IMR-90 (cell line): ENCODE measurements around the gene PLEKHO2. TPM values are rescaled to one million over a fixed set of nuclear protein-coding genes. Genes with fewer than 3 reads are reported as not detected.
A peak's percentile ranks its signal among the peaks of the same experiment; 100 is the strongest.

ENCODE experiments used
- ATAC-seq: fragments of 200-7000 bp; cut with Tn5 transposase; 2 replicates; pipeline ENCODE4 v1.9.1; 2020; ENCODE audit warnings: low read depth, mild to moderate bottlenecking, moderate library complexity
- Bru-seq: library from RNA; stranded (reverse); fragments of 400-500 nt; gene quantifications from one replicate; lab custom pipeline; 2021; lab: Mats Ljungman, UMichigan
- BruChase-seq, 2 experiments: library from RNA; stranded (reverse); fragments of 400-500 nt; gene quantifications; one replicate each; lab custom pipeline; 2021; lab: Mats Ljungman, UMichigan
- BruUV-seq: library from RNA; stranded (reverse); fragments of 400-500 nt; replicated peaks from 2 replicates; lab custom pipeline; 2021; lab: Mats Ljungman, UMichigan
- CTCF ChIA-PET: fragments of 300-600 bp; formaldehyde crosslinking; extraction: SDS; loops from one replicate; lab custom pipeline; 2021; ENCODE audit warnings: antibody characterized with exemption; lab: Yijun Ruan, JAX
- POLR2A ChIA-PET: fragments of 300-600 bp; sonication (Branson Sonifier 250); formaldehyde crosslinking; loops from one replicate; lab custom pipeline; 2022; ENCODE audit warnings: antibody characterized with exemption; ENCODE audit not compliant: unreplicated experiment; lab: Charles Lee
- DNase-seq: peaks from one replicate; pipeline ENCODE4 v3.0.0; 2013
- H2AFZ ChIP-seq: replicated peaks from 2 replicates; pipeline ENCODE3; 2013; ENCODE audit warnings: low read length, mild to moderate bottlenecking; ENCODE audit not compliant: poor library complexity
- H2AK5ac ChIP-seq: 2 replicates; pipeline ENCODE4 v1.6.1; 2013; ENCODE audit warnings: low read depth, low read length, inconsistent platforms
- H2AK9ac ChIP-seq: replicated peaks from 2 replicates; pipeline ENCODE3; 2013; ENCODE audit warnings: mild to moderate bottlenecking, low read depth, low read length, moderate library complexity; ENCODE audit not compliant: poor library complexity
- H2BK120ac ChIP-seq: 2 replicates; pipeline ENCODE4 v1.6.1; 2013; ENCODE audit warnings: low read depth, low read length, inconsistent platforms
- H2BK15ac ChIP-seq: 3 replicates; pipeline ENCODE4 v1.6.1; 2013; ENCODE audit warnings: low read depth, low read length, inconsistent platforms
- H2BK20ac ChIP-seq: 2 replicates; pipeline ENCODE4 v1.6.1; 2013; ENCODE audit warnings: low read depth, mild to moderate bottlenecking, inconsistent platforms, low read length, moderate library complexity
- H2BK5ac ChIP-seq: 2 replicates; pipeline ENCODE4 v1.6.1; 2013; ENCODE audit warnings: mild to moderate bottlenecking, low read depth, low read length, inconsistent platforms; ENCODE audit not compliant: poor library complexity, severe bottlenecking
- H3K14ac ChIP-seq: replicated peaks from 2 replicates; pipeline ENCODE4 v1.6.1; 2013; ENCODE audit warnings: low read depth, low read length, inconsistent platforms
- H3K18ac ChIP-seq: 2 replicates; pipeline ENCODE4 v1.6.1; 2013; ENCODE audit warnings: low read depth, low read length, control low read depth
- H3K23ac ChIP-seq: 2 replicates; pipeline ENCODE4 v1.6.1; 2013; ENCODE audit warnings: low read depth, low read length, inconsistent platforms
- H3K27ac ChIP-seq: 2 replicates; pipeline ENCODE4 v1.5.1; 2013; ENCODE audit warnings: mild to moderate bottlenecking, control low read depth, low read length; ENCODE audit not compliant: insufficient read depth
- H3K27me3 ChIP-seq: 2 replicates; pipeline ENCODE4 v1.6.1; 2013; ENCODE audit warnings: low read length; ENCODE audit not compliant: control insufficient read depth, insufficient read depth
- H3K36me3 ChIP-seq: 2 replicates; pipeline ENCODE4 v1.6.1; 2013; ENCODE audit warnings: low read length, mixed read lengths; ENCODE audit not compliant: control insufficient read depth, insufficient read depth
- H3K4ac ChIP-seq: 2 replicates; pipeline ENCODE4 v1.6.1; 2013; ENCODE audit warnings: low read depth, low read length, inconsistent platforms
- H3K4me1 ChIP-seq: 2 replicates; pipeline ENCODE4 v1.6.1; 2013; ENCODE audit warnings: low read length, mixed read lengths; ENCODE audit not compliant: control insufficient read depth, insufficient read depth
- H3K4me2 ChIP-seq: 2 replicates; pipeline ENCODE4 v1.6.1; 2013; ENCODE audit warnings: low read depth, mild to moderate bottlenecking, control low read depth, low read length, moderate library complexity
- H3K4me3 ChIP-seq: 2 replicates; pipeline ENCODE4 v1.5.1; 2013; ENCODE audit warnings: low read depth, mild to moderate bottlenecking, control low read depth, low read length, moderate library complexity; ENCODE audit not compliant: insufficient read depth
- H3K56ac ChIP-seq: 2 replicates; pipeline ENCODE4 v1.6.1; 2013; ENCODE audit warnings: low read length, inconsistent platforms; ENCODE audit not compliant: insufficient read depth; ENCODE audit errors: extremely low read depth
- H3K79me1 ChIP-seq, 2 experiments: 2 replicates each; pipeline ENCODE4 v1.6.1; 2013; ENCODE audit warnings: low read length in 2 of 2, inconsistent platforms in 1 of 2, low read depth in 1 of 2
- H3K9ac ChIP-seq: 2 replicates; pipeline ENCODE4 v1.6.1; 2013; ENCODE audit warnings: low read depth, low read length, control low read depth
- H3K9me1 ChIP-seq: 2 replicates; pipeline ENCODE4 v1.6.1; 2013; ENCODE audit warnings: low read length, inconsistent platforms; ENCODE audit not compliant: insufficient read depth
- H3K9me3 ChIP-seq: 2 replicates; pipeline ENCODE4 v1.6.1; 2013; ENCODE audit warnings: low read length; ENCODE audit not compliant: control insufficient read depth, insufficient read depth
- H4K20me1 ChIP-seq: 2 replicates; pipeline ENCODE4 v1.6.1; 2013; ENCODE audit warnings: low read length, inconsistent platforms; ENCODE audit not compliant: insufficient read depth
- H4K5ac ChIP-seq: 2 replicates; pipeline ENCODE4 v1.6.1; 2013; ENCODE audit warnings: mild to moderate bottlenecking, low read depth, low read length, control low read depth
- H4K8ac ChIP-seq, 2 experiments: 2 replicates each; pipeline ENCODE4 v1.6.1; 2013; ENCODE audit warnings: low read depth in 2 of 2, low read length in 2 of 2, control low read depth in 1 of 2, inconsistent platforms in 1 of 2
- H4K91ac ChIP-seq: 2 replicates; pipeline ENCODE4 v1.6.1; 2013; ENCODE audit warnings: low read depth, low read length, inconsistent platforms; ENCODE audit not compliant: insufficient read depth
- CEBPB ChIP-seq: IDR thresholded peaks from 2 replicates; pipeline ENCODE4 v1.6.1; 2012; ENCODE audit warnings: low read depth, low read length, improper control_type of control experiment
- CTCF ChIP-seq: conservative IDR thresholded peaks from 2 replicates; pipeline ENCODE4 v1.5.1; 2012; ENCODE audit warnings: mild to moderate bottlenecking, low read depth, low read length, improper control_type of control experiment
- FOS ChIP-seq: fragments of 150-350 bp; IDR thresholded peaks from 2 replicates; pipeline ENCODE4 v1.6.1; 2016; ENCODE audit warnings: low read depth, low read length
- MAFK ChIP-seq: IDR thresholded peaks from 2 replicates; pipeline ENCODE4 v1.6.1; 2012; ENCODE audit warnings: low read depth, low read length, improper control_type of control experiment
- MAZ ChIP-seq: IDR thresholded peaks from 2 replicates; pipeline ENCODE4 v1.6.1; 2012; ENCODE audit warnings: low read depth, mild to moderate bottlenecking, low read length, improper control_type of control experiment, moderate library complexity, borderline replicate concordance
- MXI1 ChIP-seq: IDR thresholded peaks from 2 replicates; pipeline ENCODE4 v1.6.1; 2012; ENCODE audit warnings: low read depth, mild to moderate bottlenecking, low read length, moderate library complexity, borderline replicate concordance
- NFE2L2 ChIP-seq: fragments of 150-350 bp; IDR thresholded peaks from 2 replicates; pipeline ENCODE4 v1.6.1; 2016; ENCODE audit warnings: low read depth, mild to moderate bottlenecking, low read length
- POLR2A ChIP-seq: IDR thresholded peaks from 2 replicates; pipeline ENCODE4 v1.6.1; 2012; ENCODE audit warnings: mild to moderate bottlenecking, low read depth, low read length
- RAD21 ChIP-seq: IDR thresholded peaks from 2 replicates; pipeline ENCODE4 v1.6.1; 2012; ENCODE audit warnings: low read length, improper control_type of control experiment
- RCOR1 ChIP-seq: IDR thresholded peaks from 2 replicates; pipeline ENCODE4 v1.6.1; 2012; ENCODE audit warnings: mild to moderate bottlenecking, low read length, improper control_type of control experiment; ENCODE audit not compliant: insufficient replicate concordance
- USF2 ChIP-seq: fragments of 150-350 bp; IDR thresholded peaks from 2 replicates; pipeline ENCODE4 v1.6.1; 2017; ENCODE audit warnings: mild to moderate bottlenecking, antibody characterized with exemption, low read length, low read depth
- WGBS, 2 experiments: methylation state at CpG; one replicate each; pipeline versions ENCODE4 v1.1.5 to v1.1.7; 2013; ENCODE audit warnings: missing lambda C conversion rate in 2 of 2; ENCODE audit not compliant: insufficient read length in 1 of 2; ENCODE audit errors: extremely low coverage in 2 of 2; 5-methylcytosine and 5-hydroxymethylcytosine counted together
- dilution Hi-C: fragments of 300-500 bp; cut with HindIII; formaldehyde crosslinking; loops from one replicate; pipeline ENCODE4 v1.14.3; 2018; ENCODE audit warnings: low sequenced_read_pairs; ENCODE audit not compliant: unreplicated experiment
- in situ Hi-C: fragments of 300-500 bp; cut with MboI; formaldehyde crosslinking; loops from 3 replicates; pipeline ENCODE4 v1.14.3; 2019; ENCODE audit warnings: low sequenced_read_pairs, inconsistent platforms, mixed read lengths
- intact Hi-C: fragments of 100-400 bp; cut with micrococcal nuclease; formaldehyde crosslinking; loops from 2 replicates; pipeline ENCODE4 v1.10.0; 2022
- long read RNA-seq: library from polyadenylated mRNA; unstranded; transcript quantifications from one replicate; pipeline ENCODE4 v2.0.0, GENCODE V29; 2021; ENCODE audit not compliant: unreplicated experiment
- polyA plus RNA-seq, 3 experiments: library from polyadenylated mRNA; depleted of rRNA; stranded (reverse); fragments of >200 nt; gene quantifications; 2 replicates each; pipeline ENCODE4 v1.2.3, GENCODE V29; 2012; ENCODE audit warnings: low replicate concordance in 1 of 3
- total RNA-seq: library from RNA; depleted of rRNA; stranded (reverse); fragments of >200 nt; gene quantifications from 2 replicates; pipeline ENCODE4 v1.2.3, GENCODE V29; 2012; rRNA removed

PLEKHO2 gene
- total RNA-seq, result 18.6 and 19.0 TPM in 2 replicates
- 22.5 and 24.6 TPM in 2 replicates for polyA plus RNA-seq (2012; rRNA removed)
- polyA plus RNA-seq (2012; cell fraction: cytosol; rRNA removed), result 12.6 and 25.0 TPM in 2 replicates
- polyA plus RNA-seq (2012; cell fraction: nucleus; rRNA removed; ENCODE audit: low replicate concordance), result 37.2 and 43.5 TPM in 2 replicates
- Bru-seq, nascent RNA, result percentile 95 among the genes with signal in this experiment
- percentile 95 among the genes with signal in this experiment for BruChase-seq, experiment 1, labeled RNA remaining after a 6-hour chase
- BruChase-seq, experiment 2, labeled RNA remaining after a 2-hour chase, result percentile 99 among the genes with signal in this experiment
- long read RNA-seq, transcript PLEKHO2-201 (6 exons, 3,720 nt), result major isoform, 16 of 17 reads
- long read RNA-seq, partial matches to known transcripts, result 1 of 17 reads
- long read RNA-seq, other reads (novel, unspliced or antisense), result 0 of 17 reads

GRCh38 chr15:64841344-64842095 is at the start of gene PLEKHO2:
Gene PLEKHO2 (plus strand): TSS chr15:64841915. CDS start chr15:64842017, 102 bp downstream.
- no peaks in the 10 kb centered on the region for H3K27me3 ChIP-seq
- DNase-seq (peak; percentile 92), ATAC-seq (peak; percentile 88)
- ChIA-PET CTCF (interaction anchor here (0.6 to 1.0 kb wide), 5 partner anchors 14 to 140 kb away, joined by 3 to 5 read pairs (median 3); no protein-coding TSS in a partner anchor), POLR2A (interaction anchor here (0.5 to 0.9 kb wide), 3 partner anchors 16 to 183 kb away, joined by 3 read pairs; partner anchors contain the start of gene PIF1)
- TF ChIP-seq RAD21 (no peak; the same call in 1 of the 2 replicates), NFE2L2 (no peak), FOS (no peak), MXI1 (0 out of 2 replicates have a peak, but pooled peaks have one; percentile 11), RCOR1 (no peak), CEBPB (0 out of 2 replicates have a peak, but pooled peaks have one; percentile 47), MAZ (peak; percentile 92; the same call in 1 of the 2 replicates), POLR2A (peak; percentile 94), MAFK (no peak), USF2 (no peak), CTCF (peak; percentile 35; the same call in 1 of the 2 replicates)
- WGBS, 2 experiments, result 1% methylated on average over 15 of the region's 75 CpGs; no CpG with 5 or more reads in 1 of the 2 experiments
- H2AK9ac ChIP-seq, result peak within 1 kb of the TSS; percentile 96
- H3K9ac ChIP-seq, result peak within 1 kb of the TSS; percentile 97
- dilution Hi-C loops (no loop called here), intact Hi-C loops (loop anchor here (1.0 to 5.0 kb wide), 3 partner anchors 64 to 186 kb away; partner anchors contain the start of genes MTFMT and SPG21), in situ Hi-C loops (loop anchor here (5.0 kb wide), 1 partner anchor 66 kb away; no protein-coding TSS in a partner anchor)
- H3K4me2 ChIP-seq, result peak within 1 kb of the TSS; percentile 92
- no TSS peak for BruUV-seq
- H3K14ac ChIP-seq, result peak within 1 kb of the TSS; percentile 100
- H3K27ac ChIP-seq, result peak within 1 kb of the TSS; percentile 92
- peak within 1 kb of the TSS; percentile 92 for H2AFZ ChIP-seq
- peak within 1 kb of the TSS; percentile 69 for H4K5ac ChIP-seq
- peak within 1 kb of the TSS; percentile 76 for H3K18ac ChIP-seq
- 0 out of 2 replicates have a peak within 1 kb of the TSS, but pooled peaks have one; percentile 8 for H2BK20ac ChIP-seq
- H2BK15ac ChIP-seq, result peak within 1 kb of the TSS; percentile 35; the same call in 1 of the 3 replicates
- peaks cover 0 to 51% of the 10 kb centered on the region in 2 experiments; a peak in 2 of 4 replicates for H3K79me1 ChIP-seq
- H4K8ac ChIP-seq, result peak within 1 kb of the TSS; percentile 46 to 86
- peak within 1 kb of the TSS; percentile 68 for H2BK120ac ChIP-seq
- H3K4ac ChIP-seq, result peak within 1 kb of the TSS; percentile 97
- H3K9me3 ChIP-seq, result no peaks in the 10 kb centered on the region
- H2BK5ac ChIP-seq, result peak within 1 kb of the TSS; percentile 90
- H4K91ac ChIP-seq, result peak within 1 kb of the TSS; percentile 92
- H3K36me3 ChIP-seq, result peaks cover 6% of the 10 kb centered on the region; the same call in 1 of the 2 replicates
- H3K56ac ChIP-seq, result peak within 1 kb of the TSS; percentile 83
- H4K20me1 ChIP-seq, result peaks cover 48% of the 10 kb centered on the region
- H3K9me1 ChIP-seq, result peaks cover 22% of the 10 kb centered on the region
- H2AK5ac ChIP-seq, result peak within 1 kb of the TSS; percentile 98
- H3K23ac ChIP-seq, result peak within 1 kb of the TSS; percentile 95
- peak within 1 kb of the TSS; percentile 83 for H3K4me3 ChIP-seq
- peaks cover 17% of the 10 kb centered on the region for H3K4me1 ChIP-seq
